Osteocyte (in vitro differentiated cells): Measurements from ENCODE around the gene ASGR2. TPM values are rescaled to one million over a fixed set of nuclear protein-coding genes. Genes with fewer than 3 reads are reported as not detected.

Experiments
- DNase-seq: peaks from one replicate; pipeline ENCODE4 v3.0.0; 2021; ENCODE audit warnings: mixed read lengths; ENCODE audit not compliant: unreplicated experiment; ENCODE audit errors: extremely low spot score
- H3K27ac Mint-ChIP-seq: one replicate; pipeline ENCODE4 v1.8.0; 2021; ENCODE audit warnings: mild to moderate bottlenecking, mixed read lengths; ENCODE audit not compliant: unreplicated experiment
- H3K27me3 Mint-ChIP-seq: one replicate; pipeline ENCODE4 v1.8.0; 2021; ENCODE audit warnings: mixed read lengths; ENCODE audit not compliant: unreplicated experiment
- H3K36me3 Mint-ChIP-seq: one replicate; pipeline ENCODE4 v1.8.0; 2021; ENCODE audit warnings: mixed read lengths; ENCODE audit not compliant: unreplicated experiment
- H3K4me1 Mint-ChIP-seq: one replicate; pipeline ENCODE4 v1.8.0; 2021; ENCODE audit warnings: mixed read lengths; ENCODE audit not compliant: unreplicated experiment
- H3K4me3 Mint-ChIP-seq: one replicate; pipeline ENCODE4 v1.8.0; 2021; ENCODE audit warnings: mild to moderate bottlenecking, moderate library complexity, mixed read lengths; ENCODE audit not compliant: unreplicated experiment
- H3K9me3 Mint-ChIP-seq: one replicate; pipeline ENCODE4 v1.8.0; 2021; ENCODE audit warnings: mixed read lengths; ENCODE audit not compliant: unreplicated experiment
- total RNA-seq: library from RNA; stranded (reverse); gene quantifications from 2 replicates; pipeline ENCODE4 v1.2.1, GENCODE V29; 2021
- TF ChIP-seq, protein P1 (sequence below): fragments of 200-600 bp; sonication (generic); IDR thresholded peaks from 2 replicates; pipeline ENCODE4 v1.5.0; 2021; ENCODE audit warnings: antibody characterized with exemption, mild to moderate bottlenecking, moderate library complexity

ASGR2 gene
- total RNA-seq, 1 donor from 2014 or later = not detected

GRCh38 chr17:7114875-7115614, 423 bp upstream of the ASGR2 start:
- Mint-ChIP-seq H3K36me3 (no peaks in the 10 kb centered on the region), H3K4me1 (peaks cover 5% of the 10 kb centered on the region), H3K27ac (no peak overlapping the region), H3K4me3 (no peak overlapping the region), H3K27me3 (peaks cover 31% of the 10 kb centered on the region), H3K9me3 (no peaks in the 10 kb centered on the region)
- TF ChIP-seq, protein P1, sequence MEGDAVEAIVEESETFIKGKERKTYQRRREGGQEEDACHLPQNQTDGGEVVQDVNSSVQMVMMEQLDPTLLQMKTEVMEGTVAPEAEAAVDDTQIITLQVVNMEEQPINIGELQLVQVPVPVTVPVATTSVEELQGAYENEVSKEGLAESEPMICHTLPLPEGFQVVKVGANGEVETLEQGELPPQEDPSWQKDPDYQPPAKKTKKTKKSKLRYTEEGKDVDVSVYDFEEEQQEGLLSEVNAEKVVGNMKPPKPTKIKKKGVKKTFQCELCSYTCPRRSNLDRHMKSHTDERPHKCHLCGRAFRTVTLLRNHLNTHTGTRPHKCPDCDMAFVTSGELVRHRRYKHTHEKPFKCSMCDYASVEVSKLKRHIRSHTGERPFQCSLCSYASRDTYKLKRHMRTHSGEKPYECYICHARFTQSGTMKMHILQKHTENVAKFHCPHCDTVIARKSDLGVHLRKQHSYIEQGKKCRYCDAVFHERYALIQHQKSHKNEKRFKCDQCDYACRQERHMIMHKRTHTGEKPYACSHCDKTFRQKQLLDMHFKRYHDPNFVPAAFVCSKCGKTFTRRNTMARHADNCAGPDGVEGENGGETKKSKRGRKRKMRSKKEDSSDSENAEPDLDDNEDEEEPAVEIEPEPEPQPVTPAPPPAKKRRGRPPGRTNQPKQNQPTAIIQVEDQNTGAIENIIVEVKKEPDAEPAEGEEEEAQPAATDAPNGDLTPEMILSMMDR = no peak
- DNase-seq = no peak

DNA sequence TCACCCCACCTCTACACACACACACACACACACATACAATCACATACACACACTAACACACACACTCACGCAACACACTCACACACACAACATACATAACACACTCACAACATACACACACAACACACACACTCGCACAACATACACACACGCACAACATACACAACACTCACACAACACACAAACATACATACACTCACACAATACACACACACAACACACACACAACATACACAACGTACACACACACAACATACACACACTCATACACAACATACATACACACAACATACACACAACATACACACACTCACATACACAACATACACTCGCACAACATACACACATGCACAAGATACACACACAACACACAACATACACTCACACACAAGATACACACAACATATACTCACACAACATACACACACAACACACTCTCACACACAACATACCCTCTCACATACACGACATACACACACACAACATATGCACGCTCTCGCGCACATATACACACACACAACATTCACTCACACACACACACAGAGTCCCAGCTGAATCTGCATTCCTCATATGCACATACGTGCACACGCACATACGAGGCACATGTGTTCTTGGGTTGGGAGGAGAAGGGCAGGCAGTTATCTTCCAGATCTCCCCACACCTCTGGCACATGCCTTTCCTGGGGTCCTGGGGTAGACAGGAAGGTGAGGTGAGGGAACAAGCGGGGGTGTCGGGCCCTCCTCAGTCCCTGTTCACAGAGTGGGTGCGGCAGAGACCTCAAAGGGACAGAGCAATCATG, 1.1 kb downstream of the ASGR2 start:
- TF ChIP-seq, protein P1 = no peak
- H3K4me1 Mint-ChIP-seq = no peaks in the 10 kb centered on the region
- no peak overlapping the region for H3K27ac Mint-ChIP-seq
- H3K36me3 Mint-ChIP-seq = no peaks in the 10 kb centered on the region
- DNase-seq = no peak
- no peak overlapping the region for H3K4me3 Mint-ChIP-seq
- H3K9me3 Mint-ChIP-seq = no peaks in the 10 kb centered on the region
- peaks cover 26% of the 10 kb centered on the region for H3K27me3 Mint-ChIP-seq

DNA sequence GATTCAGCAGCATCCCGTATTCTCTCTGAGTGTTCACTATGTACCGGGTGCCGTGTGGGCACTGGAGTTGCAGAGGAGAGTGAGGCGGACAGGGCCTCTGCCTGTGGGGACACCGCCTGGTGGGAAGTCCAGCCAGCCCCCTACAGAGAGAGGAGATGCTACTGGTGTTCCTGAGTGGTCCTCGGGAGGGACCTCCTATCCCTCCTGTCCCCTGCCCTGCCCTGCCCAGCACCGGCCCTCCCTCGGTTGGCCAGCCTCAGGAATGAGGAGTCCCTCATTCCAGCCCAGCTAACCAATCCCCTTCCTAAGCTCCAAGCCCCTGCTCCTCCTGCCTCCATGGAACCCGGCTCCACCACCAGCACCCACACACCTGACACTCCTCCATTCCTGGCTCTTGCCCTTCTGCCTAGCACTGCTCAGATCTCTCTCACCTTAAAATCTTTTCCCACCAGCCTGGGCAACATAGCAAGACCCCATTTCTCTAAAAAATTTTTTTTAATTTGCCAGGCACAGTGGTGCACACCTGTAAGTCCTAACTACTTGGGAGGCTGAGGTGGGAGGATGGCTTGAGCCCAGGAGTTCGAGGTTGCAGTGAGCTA, 2.0 kb downstream of the ASGR2 start:
- no peak overlapping the region for H3K4me3 Mint-ChIP-seq
- no peak overlapping the region for H3K27ac Mint-ChIP-seq
- TF ChIP-seq, protein P1 = no peak
- no peaks in the 10 kb centered on the region for H3K9me3 Mint-ChIP-seq
- peaks cover 22% of the 10 kb centered on the region for H3K27me3 Mint-ChIP-seq
- H3K36me3 Mint-ChIP-seq = no peaks in the 10 kb centered on the region
- no peaks in the 10 kb centered on the region for H3K4me1 Mint-ChIP-seq
- no peak for DNase-seq

DNA sequence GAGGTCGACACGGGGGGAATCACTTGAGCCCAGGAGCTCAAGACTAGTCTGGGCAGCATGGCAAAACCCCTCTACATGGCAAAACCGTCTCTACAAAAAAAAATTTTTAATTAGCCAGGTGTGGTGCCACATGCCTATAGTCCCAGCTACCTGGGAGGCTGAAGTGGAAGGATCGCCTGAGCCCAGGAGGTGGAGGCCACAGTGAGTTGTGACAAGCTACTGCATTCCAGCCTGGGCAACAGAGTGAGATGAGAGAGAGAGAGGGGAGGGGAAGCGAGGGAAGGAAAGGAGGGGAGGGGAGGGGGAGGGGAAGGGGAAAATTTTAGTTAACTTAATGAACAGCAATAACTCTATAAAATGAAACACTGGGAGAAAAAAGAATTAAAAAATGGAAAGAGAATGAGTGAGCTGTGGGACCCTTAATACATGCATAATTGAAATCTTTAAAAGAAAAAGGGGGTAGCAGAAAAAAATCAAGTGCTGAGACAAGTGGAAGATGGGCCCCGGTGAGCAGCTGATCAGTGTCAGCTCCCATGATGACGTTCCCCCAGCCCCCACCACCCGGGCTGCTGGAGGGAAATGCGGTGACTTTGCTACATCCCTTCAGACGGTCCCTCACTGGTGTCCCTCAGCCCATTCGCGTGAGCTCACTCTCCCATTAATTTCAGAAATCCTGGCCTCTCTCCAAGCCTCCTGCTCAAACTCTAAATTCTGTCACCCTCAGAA, 2.7 kb downstream of the ASGR2 start:
- Mint-ChIP-seq H3K27me3 (peaks cover 16% of the 10 kb centered on the region), H3K4me3 (no peak overlapping the region), H3K4me1 (no peaks in the 10 kb centered on the region), H3K27ac (no peak overlapping the region), H3K9me3 (no peaks in the 10 kb centered on the region), H3K36me3 (no peaks in the 10 kb centered on the region)
- DNase-seq = no peak
- TF ChIP-seq, protein P1 = no peak
